HEK293 (cell line): ENCODE measurements around the gene ATP1A3.

Experiments used
- RBAK ChIP-seq: fragments of 450-650 bp; formaldehyde crosslinking; IDR thresholded peaks from 2 replicates; pipeline ENCODE4 v1.5.1; 2016; ENCODE audit warnings: missing biosample characterization, missing genetic modification characterization
- SETDB1 ChIP-seq: IDR thresholded peaks from one replicate; pipeline ENCODE4 v1.6.1; 2017; ENCODE audit warnings: mild to moderate bottlenecking, low read length, moderate library complexity, mixed read lengths; ENCODE audit not compliant: insufficient read length
- SP2 ChIP-seq: fragments of 450-650 bp; formaldehyde crosslinking; IDR thresholded peaks from 2 replicates; pipeline ENCODE4 v1.5.1; 2016; ENCODE audit warnings: missing biosample characterization, missing genetic modification characterization
- SP3 ChIP-seq: fragments of 450-650 bp; formaldehyde crosslinking; IDR thresholded peaks from 2 replicates; pipeline ENCODE4 v1.5.1; 2016; ENCODE audit warnings: missing biosample characterization, missing genetic modification characterization
- ZBTB6 ChIP-seq: fragments of 450-650 bp; formaldehyde crosslinking; IDR thresholded peaks from 2 replicates; pipeline ENCODE4 v1.5.1; 2017; ENCODE audit warnings: missing biosample characterization, missing genetic modification characterization
- ZNF121 ChIP-seq: fragments of 450-650 bp; formaldehyde crosslinking; IDR thresholded peaks from 2 replicates; pipeline ENCODE4 v1.5.1; 2016; ENCODE audit warnings: missing biosample characterization, missing genetic modification characterization
- ZNF133 ChIP-seq: fragments of 450-650 bp; formaldehyde crosslinking; IDR thresholded peaks from 2 replicates; pipeline ENCODE4 v1.5.1; 2016; ENCODE audit warnings: missing biosample characterization, missing genetic modification characterization
- ZNF148 ChIP-seq: fragments of 450-650 bp; formaldehyde crosslinking; IDR thresholded peaks from 2 replicates; pipeline ENCODE4 v1.5.0; 2017; ENCODE audit warnings: missing biosample characterization, missing genetic modification characterization, borderline replicate concordance
- ZNF157 ChIP-seq: fragments of 450-650 bp; formaldehyde crosslinking; IDR thresholded peaks from 2 replicates; pipeline ENCODE4 v1.5.1; 2016; ENCODE audit warnings: missing biosample characterization, missing genetic modification characterization
- ZNF302 ChIP-seq: fragments of 450-650 bp; formaldehyde crosslinking; IDR thresholded peaks from 2 replicates; pipeline ENCODE4 v1.5.1; 2016; ENCODE audit warnings: missing biosample characterization, missing genetic modification characterization, low read depth
- ZNF366 ChIP-seq: fragments of 450-650 bp; formaldehyde crosslinking; conservative IDR thresholded peaks from 2 replicates; pipeline ENCODE4 v1.5.1; 2016; ENCODE audit warnings: missing biosample characterization, missing genetic modification characterization
- ZNF37A ChIP-seq: fragments of 450-650 bp; IDR thresholded peaks from 2 replicates; pipeline ENCODE4 v1.5.1; 2018; ENCODE audit warnings: missing biosample characterization, missing genetic modification characterization
- ZNF404 ChIP-seq: fragments of 450-650 bp; formaldehyde crosslinking; IDR thresholded peaks from 2 replicates; pipeline ENCODE4 v1.5.1; 2017; ENCODE audit warnings: missing biosample characterization, missing genetic modification characterization
- ZNF416 ChIP-seq: fragments of 450-650 bp; formaldehyde crosslinking; IDR thresholded peaks from 2 replicates; pipeline ENCODE4 v1.5.1; 2016; ENCODE audit warnings: missing biosample characterization, missing genetic modification characterization
- ZNF433 ChIP-seq: fragments of 450-650 bp; formaldehyde crosslinking; IDR thresholded peaks from 2 replicates; pipeline ENCODE4 v1.5.1; 2016; ENCODE audit warnings: missing biosample characterization, missing genetic modification characterization, low read depth
- ZNF510 ChIP-seq: fragments of 450-650 bp; formaldehyde crosslinking; IDR thresholded peaks from 2 replicates; pipeline ENCODE4 v1.5.1; 2018; ENCODE audit warnings: mild to moderate bottlenecking, missing genetic modification characterization, missing biosample characterization; ENCODE audit not compliant: insufficient replicate concordance
- ZNF529 ChIP-seq: fragments of 450-650 bp; formaldehyde crosslinking; IDR thresholded peaks from 2 replicates; pipeline ENCODE4 v1.5.1; 2017; ENCODE audit warnings: missing genetic modification characterization, missing biosample characterization; ENCODE audit not compliant: insufficient replicate concordance
- ZNF530 ChIP-seq: fragments of 450-650 bp; formaldehyde crosslinking; IDR thresholded peaks from 2 replicates; pipeline ENCODE4 v1.5.1; 2016; ENCODE audit warnings: low read depth, missing biosample characterization, missing genetic modification characterization
- ZNF555 ChIP-seq: fragments of 450-650 bp; formaldehyde crosslinking; conservative IDR thresholded peaks from 2 replicates; pipeline ENCODE4 v1.5.1; 2017; ENCODE audit warnings: missing biosample characterization, mild to moderate bottlenecking, missing genetic modification characterization, inconsistent platforms
- ZNF623 ChIP-seq: fragments of 450-650 bp; formaldehyde crosslinking; IDR thresholded peaks from 2 replicates; pipeline ENCODE4 v1.5.1; 2016; ENCODE audit warnings: missing biosample characterization, missing genetic modification characterization
- ZNF654 ChIP-seq: fragments of 450-650 bp; formaldehyde crosslinking; IDR thresholded peaks from 2 replicates; pipeline ENCODE4 v1.5.1; 2016; ENCODE audit warnings: low read depth, missing biosample characterization, missing genetic modification characterization
- ZNF670 ChIP-seq: fragments of 450-650 bp; formaldehyde crosslinking; IDR thresholded peaks from 2 replicates; pipeline ENCODE4 v1.5.1; 2016; ENCODE audit warnings: missing biosample characterization, missing genetic modification characterization, low read depth
- ZNF701 ChIP-seq: fragments of 450-650 bp; formaldehyde crosslinking; IDR thresholded peaks from 2 replicates; pipeline ENCODE4 v1.5.1; 2016; ENCODE audit warnings: missing biosample characterization, missing genetic modification characterization
- ZNF777 ChIP-seq: fragments of 450-650 bp; formaldehyde crosslinking; IDR thresholded peaks from 2 replicates; pipeline ENCODE4 v1.5.1; 2017; ENCODE audit warnings: missing biosample characterization, missing genetic modification characterization, borderline replicate concordance
- ZSCAN23 ChIP-seq: fragments of 450-650 bp; formaldehyde crosslinking; IDR thresholded peaks from 2 replicates; pipeline ENCODE4 v1.5.1; 2016; ENCODE audit warnings: missing biosample characterization, missing genetic modification characterization
- ZSCAN5A ChIP-seq: fragments of 450-650 bp; formaldehyde crosslinking; IDR thresholded peaks from 2 replicates; pipeline ENCODE4 v1.5.1; 2016; ENCODE audit warnings: missing biosample characterization, missing genetic modification characterization
- TF ChIP-seq, protein P1 (sequence below): fragments of 450-650 bp; formaldehyde crosslinking; IDR thresholded peaks from 2 replicates; pipeline ENCODE4 v1.5.1; 2016; ENCODE audit warnings: missing biosample characterization, missing genetic modification characterization
- TF ChIP-seq, protein P2 (sequence below): fragments of 450-650 bp; formaldehyde crosslinking; IDR thresholded peaks from 2 replicates; pipeline ENCODE4 v1.5.1; 2016; ENCODE audit warnings: missing biosample characterization, missing genetic modification characterization
- TF ChIP-seq, protein P3 (sequence below): fragments of 450-650 bp; formaldehyde crosslinking; IDR thresholded peaks from 2 replicates; pipeline ENCODE4 v1.5.1; 2016; ENCODE audit warnings: missing biosample characterization, missing genetic modification characterization

The ATP1A3 gene

DNA sequence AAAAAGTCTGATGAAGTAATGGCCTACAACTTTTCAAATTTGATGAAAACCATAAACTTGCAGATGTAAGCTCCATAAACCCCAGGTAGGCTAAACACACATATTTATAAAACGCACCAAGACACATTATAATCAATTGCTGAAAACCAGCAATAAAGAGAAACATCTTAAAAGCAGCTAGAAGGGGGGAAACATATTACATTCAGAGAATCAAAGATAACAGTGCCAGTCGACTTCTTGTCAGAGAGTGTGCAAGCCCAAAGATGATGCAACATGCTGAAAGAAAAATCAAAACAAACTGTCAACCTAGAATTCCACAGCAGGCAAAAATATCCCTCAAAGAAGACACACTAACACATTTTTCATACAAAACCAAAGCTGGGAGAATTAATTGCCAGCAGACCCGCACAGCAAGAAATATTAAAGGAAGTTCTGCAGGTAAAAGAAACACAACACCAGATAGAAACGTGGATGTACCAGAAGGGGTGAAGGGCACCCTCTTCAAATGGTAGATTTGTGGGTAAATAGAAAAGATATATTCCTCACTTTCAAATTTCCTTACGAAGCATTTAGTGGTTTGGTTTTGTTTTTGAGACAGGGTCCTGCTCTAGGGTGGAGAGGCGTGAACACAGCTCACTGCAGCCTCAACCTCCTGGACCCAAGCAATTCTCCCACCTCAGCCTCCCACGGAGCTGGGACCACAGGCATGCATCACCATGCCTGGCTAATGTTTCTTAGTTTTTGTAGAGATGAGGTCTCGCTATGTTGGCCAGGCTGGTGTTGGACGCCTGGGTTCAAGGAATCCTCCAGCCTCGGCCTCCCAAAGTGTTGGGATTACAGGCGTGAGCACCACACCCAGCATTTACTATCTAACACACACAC is 16.5 kb upstream of the ATP1A3 start (continued):
- TF ChIP-seq ZNF654 (tag by site-specific recombination) = no peak
- no peak for TF ChIP-seq ZNF670 (tag by site-specific recombination)
- peak; percentile 75 for TF ChIP-seq ZNF366 (tag by site-specific recombination)
- no peak for TF ChIP-seq ZNF37A
- no peak for TF ChIP-seq SP2 (tag by site-specific recombination)
- TF ChIP-seq ZBTB6 (tag by site-specific recombination) = no peak
- no peak for TF ChIP-seq ZSCAN5A
- no peak; the same call in 1 of the 2 replicates for TF ChIP-seq ZNF416
- no peak for TF ChIP-seq ZNF121
- no peak for TF ChIP-seq RBAK (tag by site-specific recombination)
- no peak for TF ChIP-seq ZNF404 (tag by site-specific recombination)
- TF ChIP-seq ZNF148 = no peak
- TF ChIP-seq ZNF623 = no peak
- TF ChIP-seq ZNF530 (tag by site-specific recombination) = no peak
- TF ChIP-seq, protein P1, sequence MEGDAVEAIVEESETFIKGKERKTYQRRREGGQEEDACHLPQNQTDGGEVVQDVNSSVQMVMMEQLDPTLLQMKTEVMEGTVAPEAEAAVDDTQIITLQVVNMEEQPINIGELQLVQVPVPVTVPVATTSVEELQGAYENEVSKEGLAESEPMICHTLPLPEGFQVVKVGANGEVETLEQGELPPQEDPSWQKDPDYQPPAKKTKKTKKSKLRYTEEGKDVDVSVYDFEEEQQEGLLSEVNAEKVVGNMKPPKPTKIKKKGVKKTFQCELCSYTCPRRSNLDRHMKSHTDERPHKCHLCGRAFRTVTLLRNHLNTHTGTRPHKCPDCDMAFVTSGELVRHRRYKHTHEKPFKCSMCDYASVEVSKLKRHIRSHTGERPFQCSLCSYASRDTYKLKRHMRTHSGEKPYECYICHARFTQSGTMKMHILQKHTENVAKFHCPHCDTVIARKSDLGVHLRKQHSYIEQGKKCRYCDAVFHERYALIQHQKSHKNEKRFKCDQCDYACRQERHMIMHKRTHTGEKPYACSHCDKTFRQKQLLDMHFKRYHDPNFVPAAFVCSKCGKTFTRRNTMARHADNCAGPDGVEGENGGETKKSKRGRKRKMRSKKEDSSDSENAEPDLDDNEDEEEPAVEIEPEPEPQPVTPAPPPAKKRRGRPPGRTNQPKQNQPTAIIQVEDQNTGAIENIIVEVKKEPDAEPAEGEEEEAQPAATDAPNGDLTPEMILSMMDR (tag by site-specific recombination) = no peak
- no peak for TF ChIP-seq ZNF133 (tag by site-specific recombination)
- TF ChIP-seq, protein P2, sequence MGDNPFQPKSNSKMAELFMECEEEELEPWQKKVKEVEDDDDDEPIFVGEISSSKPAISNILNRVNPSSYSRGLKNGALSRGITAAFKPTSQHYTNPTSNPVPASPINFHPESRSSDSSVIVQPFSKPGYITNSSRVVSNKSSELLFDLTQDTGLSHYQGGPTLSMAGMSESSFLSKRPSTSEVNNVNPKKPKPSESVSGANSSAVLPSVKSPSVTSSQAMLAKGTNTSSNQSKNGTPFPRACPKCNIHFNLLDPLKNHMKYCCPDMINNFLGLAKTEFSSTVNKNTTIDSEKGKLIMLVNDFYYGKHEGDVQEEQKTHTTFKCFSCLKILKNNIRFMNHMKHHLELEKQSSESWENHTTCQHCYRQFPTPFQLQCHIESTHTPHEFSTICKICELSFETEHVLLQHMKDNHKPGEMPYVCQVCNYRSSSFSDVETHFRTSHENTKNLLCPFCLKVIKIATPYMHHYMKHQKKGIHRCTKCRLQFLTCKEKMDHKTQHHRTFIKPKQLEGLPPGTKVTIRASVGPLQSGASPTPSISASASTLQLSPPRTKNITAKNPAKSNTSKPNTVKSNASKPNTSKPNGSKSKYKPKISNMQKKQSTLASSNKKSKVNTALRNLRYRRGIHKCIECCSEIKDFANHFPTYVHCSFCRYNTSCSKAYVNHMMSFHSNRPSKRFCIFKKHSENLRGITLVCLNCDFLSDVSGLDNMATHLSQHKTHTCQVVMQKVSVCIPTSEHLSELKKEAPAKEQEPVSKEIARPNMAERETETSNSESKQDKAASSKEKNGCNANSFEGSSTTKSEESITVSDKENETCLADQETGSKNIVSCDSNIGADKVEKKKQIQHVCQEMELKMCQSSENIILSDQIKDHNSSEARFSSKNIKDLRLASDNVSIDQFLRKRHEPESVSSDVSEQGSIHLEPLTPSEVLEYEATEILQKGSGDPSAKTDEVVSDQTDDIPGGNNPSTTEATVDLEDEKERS (tag by site-specific recombination) = no peak
- TF ChIP-seq ZSCAN23 (tag by site-specific recombination) = no peak
- TF ChIP-seq, protein P3, sequence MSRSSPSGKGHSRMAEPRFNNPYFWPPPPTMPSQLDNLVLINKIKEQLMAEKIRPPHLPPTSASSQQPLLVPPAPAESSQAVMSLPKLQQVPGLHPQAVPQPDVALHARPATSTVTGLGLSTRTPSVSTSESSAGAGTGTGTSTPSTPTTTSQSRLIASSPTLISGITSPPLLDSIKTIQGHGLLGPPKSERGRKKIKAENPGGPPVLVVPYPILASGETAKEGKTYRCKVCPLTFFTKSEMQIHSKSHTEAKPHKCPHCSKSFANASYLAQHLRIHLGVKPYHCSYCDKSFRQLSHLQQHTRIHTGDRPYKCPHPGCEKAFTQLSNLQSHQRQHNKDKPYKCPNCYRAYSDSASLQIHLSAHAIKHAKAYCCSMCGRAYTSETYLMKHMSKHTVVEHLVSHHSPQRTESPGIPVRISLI (tag by site-specific recombination) = no peak
- no peak for TF ChIP-seq ZNF157 (tag by site-specific recombination)
- no peak for TF ChIP-seq ZNF510 (tag by site-specific recombination)
- no peak for TF ChIP-seq ZNF777 (tag by site-specific recombination)
- TF ChIP-seq SP3 (tag by site-specific recombination) = no peak
- no peak for TF ChIP-seq ZNF433
- TF ChIP-seq ZNF555 (tag by site-specific recombination) = no peak
- TF ChIP-seq ZNF701 (tag by site-specific recombination) = 0 out of 2 replicates have a peak, but pooled peaks have one; percentile 31
- TF ChIP-seq ZNF302 = no peak; the same call in 1 of the 2 replicates
- TF ChIP-seq ZNF529 = no peak
- no peak for TF ChIP-seq SETDB1
